Prostate gland (tissue), 2 donors: ENCODE results near the gene LITAFD. TPM values are rescaled to one million over a fixed set of nuclear protein-coding genes. Genes with fewer than 3 reads are reported as not detected.

Experiments
- DNase-seq: peaks from one replicate; pipeline ENCODE4 v3.0.0-alpha.2; 2019; ENCODE audit warnings: low spot score
- H3K27ac ChIP-seq, 2 donors: fragments of 200-600 bp; sonication (generic); 2 replicates each; pipeline ENCODE4 v1.5.1; 2017 to 2019
- H3K27me3 ChIP-seq: fragments of 200-600 bp; sonication (generic); replicated peaks from 2 replicates; pipeline ENCODE4 v1.5.1; 2019; ENCODE audit not compliant: insufficient read depth
- H3K36me3 ChIP-seq, 2 donors: fragments of 200-600 bp; sonication (generic); 1 replicate in 1 of 2; 2 replicates in 1 of 2; pipeline versions ENCODE4 v1.5.1 to v1.8.1; 2017 to 2019
- H3K4me1 ChIP-seq: fragments of 200-600 bp; sonication (generic); replicated peaks from 2 replicates; pipeline ENCODE4 v1.5.1; 2019
- H3K4me3 ChIP-seq, 2 donors: fragments of 200-600 bp; sonication (generic); 2 replicates each; pipeline ENCODE4 v1.5.1; 2017 to 2019
- H3K9me3 ChIP-seq: fragments of 200-600 bp; sonication (generic); 2 replicates; pipeline ENCODE4 v1.5.1; 2017
- POLR2A ChIP-seq: fragments of 450-650 bp; IDR thresholded peaks from one replicate; pipeline ENCODE4 v1.6.1; 2016; ENCODE audit warnings: antibody characterized with exemption, mild to moderate bottlenecking
- POLR2AphosphoS5 ChIP-seq: sonication (generic); formaldehyde crosslinking; IDR thresholded peaks from one replicate; pipeline ENCODE4 v1.6.1; 2017; ENCODE audit warnings: antibody characterized with exemption
- WGBS: methylation state at CpG from one replicate; pipeline ENCODE4 v1.1.5; 2018; 5-methylcytosine and 5-hydroxymethylcytosine counted together
- intact Hi-C: fragments of 100-400 bp; cut with DNase I; formaldehyde crosslinking; loops from one replicate; pipeline ENCODE4 v1.14.2; 2022
- total RNA-seq, 2 donors: library from RNA; depleted of rRNA; stranded (reverse); fragments of >200 nt; gene quantifications; one replicate each; pipeline ENCODE4 v1.1.0, GENCODE V29; 2016
- TF ChIP-seq, protein P1 (sequence below), 4 experiments: fragments of 200-600 bp in 2 of 4; fragments of 450-650 bp in 2 of 4; sonication (generic) in 2 of 4; IDR thresholded peaks; 1 replicate in 3 of 4; 2 replicates in 1 of 4; pipeline ENCODE4 v1.5.1; 2016 to 2019; ENCODE audit warnings: antibody characterized with exemption in 4 of 4, mild to moderate bottlenecking in 2 of 4, moderate library complexity in 2 of 4

Gene LITAFD
- total RNA-seq, 2 donors from 2014 or later: 2.3 TPM; not detected in 1

DNA sequence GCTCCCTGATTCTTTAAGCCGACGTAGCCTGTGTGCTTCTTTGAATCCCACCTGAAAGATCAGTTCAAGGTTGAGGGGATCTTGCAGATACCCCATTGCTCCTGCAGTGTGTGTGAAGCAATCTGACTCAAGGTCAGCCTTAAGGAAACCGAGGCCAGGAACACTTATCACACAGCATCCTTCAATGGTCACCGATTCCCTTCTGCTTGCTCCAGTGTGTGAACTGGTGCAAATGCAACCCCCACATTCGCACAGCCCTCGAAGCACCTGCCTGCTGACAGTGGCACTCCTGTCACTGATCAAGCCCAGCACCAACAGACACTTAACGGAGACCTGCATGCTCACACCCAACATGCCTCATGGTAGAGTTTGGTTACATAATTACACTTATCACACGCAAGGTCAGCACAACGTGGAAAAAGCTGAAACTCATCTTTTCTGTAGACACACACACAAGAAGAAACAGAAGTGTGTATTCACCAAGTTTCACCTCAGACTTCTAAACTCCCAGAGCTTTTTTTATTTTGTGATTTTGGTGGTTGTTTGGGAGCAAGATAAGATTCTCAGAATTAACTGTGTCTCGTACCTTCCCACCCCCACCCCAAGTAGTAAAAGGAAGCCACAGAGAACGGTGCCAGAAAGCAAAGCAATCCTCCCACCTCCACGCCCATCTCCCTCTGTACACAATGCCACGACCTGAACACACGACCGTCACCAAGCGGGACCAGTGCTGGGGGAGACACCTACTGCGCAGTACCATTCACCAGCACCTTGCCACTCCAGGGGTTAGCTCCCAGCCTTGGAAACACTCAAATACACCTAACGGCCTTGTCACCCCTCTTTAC is 37.2 kb downstream of the LITAFD start:
- no peaks in the 10 kb centered on the region for H3K9me3 ChIP-seq
- TF ChIP-seq POLR2AphosphoS5 (no peak), POLR2A (no peak)
- TF ChIP-seq, protein P1, sequence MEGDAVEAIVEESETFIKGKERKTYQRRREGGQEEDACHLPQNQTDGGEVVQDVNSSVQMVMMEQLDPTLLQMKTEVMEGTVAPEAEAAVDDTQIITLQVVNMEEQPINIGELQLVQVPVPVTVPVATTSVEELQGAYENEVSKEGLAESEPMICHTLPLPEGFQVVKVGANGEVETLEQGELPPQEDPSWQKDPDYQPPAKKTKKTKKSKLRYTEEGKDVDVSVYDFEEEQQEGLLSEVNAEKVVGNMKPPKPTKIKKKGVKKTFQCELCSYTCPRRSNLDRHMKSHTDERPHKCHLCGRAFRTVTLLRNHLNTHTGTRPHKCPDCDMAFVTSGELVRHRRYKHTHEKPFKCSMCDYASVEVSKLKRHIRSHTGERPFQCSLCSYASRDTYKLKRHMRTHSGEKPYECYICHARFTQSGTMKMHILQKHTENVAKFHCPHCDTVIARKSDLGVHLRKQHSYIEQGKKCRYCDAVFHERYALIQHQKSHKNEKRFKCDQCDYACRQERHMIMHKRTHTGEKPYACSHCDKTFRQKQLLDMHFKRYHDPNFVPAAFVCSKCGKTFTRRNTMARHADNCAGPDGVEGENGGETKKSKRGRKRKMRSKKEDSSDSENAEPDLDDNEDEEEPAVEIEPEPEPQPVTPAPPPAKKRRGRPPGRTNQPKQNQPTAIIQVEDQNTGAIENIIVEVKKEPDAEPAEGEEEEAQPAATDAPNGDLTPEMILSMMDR (IDR thresholded peaks at IDR 0.05): no peak
- WGBS: 76% methylated on average over 18 of the region's 18 CpGs
- no peak overlapping the region for H3K4me3 ChIP-seq
- DNase-seq: no peak
- peaks cover 0 to 5% of the 10 kb centered on the region in 2 donors for H3K36me3 ChIP-seq
- H3K4me1 ChIP-seq: peaks cover 6% of the 10 kb centered on the region
- peak overlapping the region in 1 of 2 donors; percentile 24 for H3K27ac ChIP-seq
- H3K27me3 ChIP-seq: no peaks in the 10 kb centered on the region
- intact Hi-C loops: no loop called here

DNA sequence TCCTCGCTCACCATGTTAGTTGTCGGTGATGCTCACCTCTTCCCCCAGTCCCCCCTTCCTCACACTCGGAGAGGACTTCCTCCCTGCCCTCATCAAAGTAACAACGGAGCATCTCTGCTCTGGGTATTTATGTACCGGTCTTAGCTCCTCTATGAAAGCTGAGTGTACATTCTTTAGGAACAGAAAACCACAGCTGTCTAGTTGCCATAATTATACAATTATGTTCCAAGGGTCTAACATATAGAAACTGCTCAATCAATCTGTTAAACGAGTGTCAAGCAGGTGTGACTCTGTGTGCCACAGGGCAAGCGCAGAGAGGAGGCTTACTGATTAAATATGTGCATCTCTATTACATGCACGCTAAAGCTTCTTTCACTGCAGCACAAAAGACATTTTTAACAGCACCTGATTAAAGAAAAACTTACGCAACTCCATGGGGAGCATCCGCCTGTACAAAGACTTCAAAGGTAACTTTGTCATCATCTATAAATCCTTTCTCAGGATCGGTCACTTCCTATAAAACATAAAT is 37.8 kb downstream of the LITAFD start:
- WGBS: 59% methylated on average over 11 of the region's 11 CpGs
- Histone ChIP-seq H3K36me3 (no peaks in the 10 kb centered on the region), H3K9me3 (no peaks in the 10 kb centered on the region), H3K27me3 (no peaks in the 10 kb centered on the region), H3K4me1 (peaks cover 6% of the 10 kb centered on the region), H3K4me3 (no peak overlapping the region), H3K27ac (peak overlapping the region in 1 of 2 donors; percentile 24)
- intact Hi-C loops: no loop called here
- TF ChIP-seq POLR2AphosphoS5 (peak; percentile 23), POLR2A (no peak)
- TF ChIP-seq, protein P1 (IDR thresholded peaks at IDR 0.05): no peak
- no peak for DNase-seq

DNA sequence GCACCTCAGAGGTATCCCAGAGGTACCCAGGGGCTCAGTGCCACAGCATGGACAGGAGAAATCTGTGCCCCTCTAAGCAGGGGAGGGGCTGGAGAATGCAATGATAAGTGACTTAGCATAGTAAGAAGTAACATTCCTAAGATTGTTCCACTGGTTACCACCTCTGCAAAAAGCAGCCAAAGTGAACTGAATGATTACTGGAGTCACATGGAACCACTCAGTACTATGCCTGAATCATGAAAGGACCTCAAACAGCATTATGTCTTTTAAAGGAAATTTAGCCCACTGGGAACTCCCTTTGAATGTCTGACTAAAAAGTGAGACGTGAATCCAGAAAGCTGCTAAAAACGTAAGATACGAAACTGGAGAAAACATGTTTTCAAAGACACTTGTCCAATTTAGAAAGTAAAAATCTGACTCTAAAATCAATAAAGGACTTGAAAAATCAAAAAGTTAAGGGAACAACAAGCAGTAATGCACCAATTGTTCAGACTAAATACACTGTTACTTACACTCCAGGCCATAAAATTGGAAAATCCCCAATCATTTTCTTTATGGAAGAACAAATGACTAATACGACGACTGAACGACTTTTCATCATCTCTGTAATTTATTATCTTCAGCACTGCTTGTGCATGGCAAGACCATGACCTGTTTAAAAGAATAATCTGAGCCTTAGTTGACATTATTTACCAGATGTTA is 38.6 kb downstream of the LITAFD start:
- peak overlapping the region in 1 of 2 donors; percentile 24 for H3K27ac ChIP-seq
- H3K4me3 ChIP-seq: no peak overlapping the region
- peaks cover 6% of the 10 kb centered on the region for H3K4me1 ChIP-seq
- WGBS: 56% methylated on average over 6 of the region's 6 CpGs
- DNase-seq: no peak
- TF ChIP-seq POLR2A: no peak
- TF ChIP-seq POLR2AphosphoS5: no peak
- TF ChIP-seq, protein P1 (IDR thresholded peaks at IDR 0.05): no peak
- no peaks in the 10 kb centered on the region for H3K27me3 ChIP-seq
- H3K9me3 ChIP-seq: no peaks in the 10 kb centered on the region
- intact Hi-C loops: no loop called here
- no peaks in the 10 kb centered on the region for H3K36me3 ChIP-seq

DNA sequence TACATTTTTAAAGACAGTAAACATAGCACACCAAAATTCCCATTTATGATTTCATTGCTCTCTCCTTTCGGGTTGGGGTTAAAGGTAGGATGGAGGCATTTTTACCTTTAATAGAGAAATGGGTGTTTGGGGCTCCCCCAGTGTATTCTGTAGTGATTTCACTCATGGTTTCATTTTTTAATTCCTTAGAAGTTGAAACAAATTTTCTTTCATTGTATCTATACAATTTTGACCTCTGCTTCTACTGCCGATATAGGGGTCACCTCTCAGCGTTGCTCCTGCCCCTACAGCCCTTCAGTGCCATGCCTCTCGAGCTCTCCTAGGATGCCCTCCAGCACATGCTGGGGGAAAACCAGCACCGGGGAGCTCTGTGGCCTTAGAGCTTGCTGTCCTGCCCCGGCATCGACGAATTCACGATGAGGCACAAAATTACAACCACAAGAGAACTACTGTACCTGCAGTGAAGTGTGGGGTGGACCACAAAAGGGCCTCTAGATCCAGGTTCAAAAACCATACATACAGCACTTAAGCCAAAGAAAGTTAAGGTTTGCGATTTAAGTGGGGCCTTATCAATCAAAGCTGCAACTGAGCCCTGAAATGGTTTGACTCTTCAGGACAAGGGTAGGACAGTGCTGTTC is 39.3 kb downstream of the LITAFD start:
- TF ChIP-seq POLR2A (no peak), POLR2AphosphoS5 (no peak)
- TF ChIP-seq, protein P1 (IDR thresholded peaks at IDR 0.05): no peak
- intact Hi-C loops: no loop called here
- Histone ChIP-seq H3K36me3 (no peaks in the 10 kb centered on the region), H3K9me3 (no peaks in the 10 kb centered on the region), H3K4me3 (no peak overlapping the region), H3K27me3 (no peaks in the 10 kb centered on the region), H3K4me1 (peaks cover 6% of the 10 kb centered on the region), H3K27ac (no peak overlapping the region)
- WGBS: 96% methylated on average over 10 of the region's 10 CpGs
- DNase-seq: no peak
